GM19372 (cell line): ENCODE data around the gene WNT2B.

Source experiments
- ATAC-seq: cut with Tn5 transposase; IDR thresholded peaks from one replicate; pipeline ENCODE4 v1.9.1; 2021; ENCODE audit warnings: mild to moderate bottlenecking, low read depth, moderate library complexity; ENCODE audit not compliant: unreplicated experiment

The WNT2B gene

GRCh38 chr1:112557385-112557784, 48.6 kb downstream of the WNT2B start:
- no peak for ATAC-seq

DNA sequence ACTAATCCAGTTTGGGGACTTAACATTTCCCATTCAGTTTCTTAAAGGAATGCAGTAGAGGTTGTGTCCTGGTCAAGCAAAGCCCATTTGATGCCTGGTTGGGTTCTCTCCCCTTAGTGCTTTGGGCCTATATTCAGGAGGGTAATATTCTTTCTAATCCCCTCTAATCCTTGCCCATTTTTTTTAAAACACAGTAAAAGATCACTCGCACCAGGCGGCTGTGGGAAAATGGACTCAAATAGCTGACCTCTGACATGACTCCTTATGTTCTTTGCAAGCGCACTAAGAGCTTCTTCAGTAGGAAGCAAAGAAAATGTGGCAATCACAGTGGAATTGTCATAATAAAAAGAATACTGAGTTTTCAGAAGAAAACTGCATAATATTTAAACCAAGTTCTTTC, 49.9 kb downstream of the WNT2B start:
- ATAC-seq = no peak

- no peak for ATAC-seq
Observed at GRCh38 chr1:112563341-112563740, 54.6 kb downstream of the WNT2B start.

GRCh38 chr1:112564081-112564480, 55.3 kb downstream of the WNT2B start:
- ATAC-seq = no peak

- no peak for ATAC-seq
Observed at GRCh38 chr1:112565800-112566199, 57.0 kb downstream of the WNT2B start.

- ATAC-seq = no peak
Observed at GRCh38 chr1:112575154-112575804, 66.5 kb downstream of the WNT2B start.

DNA sequence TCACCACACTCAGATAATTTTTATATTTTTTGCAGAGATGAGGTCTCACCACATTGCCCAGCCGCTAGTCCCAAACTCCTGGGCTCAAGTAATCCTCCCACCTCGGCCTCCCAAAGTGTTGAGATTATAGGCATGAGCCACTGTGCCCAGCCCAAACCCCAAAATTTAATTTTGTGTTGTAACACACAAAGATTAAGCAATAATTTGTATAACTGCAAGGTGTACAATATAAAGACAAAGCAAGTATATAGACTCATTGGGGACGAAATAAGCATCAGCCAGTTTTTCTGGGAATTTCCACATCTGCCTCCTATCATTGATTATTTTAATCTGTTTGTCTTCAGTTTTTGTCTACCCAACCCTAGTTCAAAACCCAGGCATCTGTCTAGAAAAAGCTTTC, 67.5 kb downstream of the WNT2B start:
- no peak for ATAC-seq
